ENCODE measurements around the gene NFIX. TPM values are rescaled to one million over a fixed set of nuclear protein-coding genes. Genes with fewer than 3 reads are reported as not detected.
A peak's percentile ranks its signal among the peaks of the same experiment; 100 is the strongest.

The NFIX gene
- total RNA-seq, 1 experiment from 2014 or later, result 144 TPM

DNA sequence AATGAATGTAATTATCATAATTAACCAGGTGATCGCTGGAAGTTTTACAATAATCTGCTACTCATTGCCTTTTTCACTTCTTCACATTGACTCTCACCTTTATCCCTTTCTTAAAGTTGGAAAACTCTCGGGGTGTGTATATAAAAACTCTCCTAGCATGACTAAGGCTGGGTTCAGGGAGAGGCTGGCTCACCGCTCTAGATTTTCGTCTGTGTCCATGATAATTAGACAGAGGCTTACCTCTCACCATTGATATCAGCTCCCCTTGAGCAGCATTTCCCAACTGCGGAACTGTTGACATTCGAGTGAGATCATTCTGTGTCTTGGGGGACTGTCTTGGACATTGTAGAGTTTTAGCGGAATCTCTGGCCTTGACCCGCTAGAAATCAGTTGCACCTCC, 39.4 kb downstream of the NFIX start:
- Histone ChIP-seq H3K27me3 (ENCODE audit: control insufficient read depth, insufficient read depth, low read length) (no peaks in the 10 kb centered on the region), H3K9me3 (ENCODE audit: control insufficient read depth, insufficient read depth, low read depth, low read length) (no peaks in the 10 kb centered on the region), H3K36me3 (ENCODE audit: control insufficient read depth, insufficient read depth, low read length) (no peaks in the 10 kb centered on the region; the same call in 1 of the 2 replicates), H3K4me3 (ENCODE audit: low read depth in 2 of 2, low read length in 2 of 2) (no peak overlapping the region), H3K27ac (ENCODE audit: low read length) (peak overlapping the region; percentile 75), H3K4me1 (ENCODE audit: control insufficient read depth, insufficient read depth, low read length) (peaks cover 99% of the 10 kb centered on the region)
- ChIA-PET CTCF (interaction anchor here (1.6 kb wide), 1 partner anchor 26 kb away, joined by 12 read pairs; no protein-coding TSS in a partner anchor), POLR2A (interaction anchor here (0.6 kb wide), 1 partner anchor 41 kb away, joined by 3 read pairs; no protein-coding TSS in a partner anchor)
- DNase-seq (ENCODE audit: low read depth, low spot score) (no peak), ATAC-seq (no peak)
- intact Hi-C loops (cut with micrococcal nuclease; ENCODE audit: unreplicated experiment) (loop anchor here (10.0 kb wide), 2 partner anchors 50 to 60 kb away; no protein-coding TSS in a partner anchor), in situ Hi-C loops (cut with HindIII; ENCODE audit: low pct_unique_long_range_greater_than_20kb, low sequenced_read_pairs) (no loop called here)
- BruUV-seq (replicated peaks), result no TSS peak
- TF ChIP-seq, protein P1, sequence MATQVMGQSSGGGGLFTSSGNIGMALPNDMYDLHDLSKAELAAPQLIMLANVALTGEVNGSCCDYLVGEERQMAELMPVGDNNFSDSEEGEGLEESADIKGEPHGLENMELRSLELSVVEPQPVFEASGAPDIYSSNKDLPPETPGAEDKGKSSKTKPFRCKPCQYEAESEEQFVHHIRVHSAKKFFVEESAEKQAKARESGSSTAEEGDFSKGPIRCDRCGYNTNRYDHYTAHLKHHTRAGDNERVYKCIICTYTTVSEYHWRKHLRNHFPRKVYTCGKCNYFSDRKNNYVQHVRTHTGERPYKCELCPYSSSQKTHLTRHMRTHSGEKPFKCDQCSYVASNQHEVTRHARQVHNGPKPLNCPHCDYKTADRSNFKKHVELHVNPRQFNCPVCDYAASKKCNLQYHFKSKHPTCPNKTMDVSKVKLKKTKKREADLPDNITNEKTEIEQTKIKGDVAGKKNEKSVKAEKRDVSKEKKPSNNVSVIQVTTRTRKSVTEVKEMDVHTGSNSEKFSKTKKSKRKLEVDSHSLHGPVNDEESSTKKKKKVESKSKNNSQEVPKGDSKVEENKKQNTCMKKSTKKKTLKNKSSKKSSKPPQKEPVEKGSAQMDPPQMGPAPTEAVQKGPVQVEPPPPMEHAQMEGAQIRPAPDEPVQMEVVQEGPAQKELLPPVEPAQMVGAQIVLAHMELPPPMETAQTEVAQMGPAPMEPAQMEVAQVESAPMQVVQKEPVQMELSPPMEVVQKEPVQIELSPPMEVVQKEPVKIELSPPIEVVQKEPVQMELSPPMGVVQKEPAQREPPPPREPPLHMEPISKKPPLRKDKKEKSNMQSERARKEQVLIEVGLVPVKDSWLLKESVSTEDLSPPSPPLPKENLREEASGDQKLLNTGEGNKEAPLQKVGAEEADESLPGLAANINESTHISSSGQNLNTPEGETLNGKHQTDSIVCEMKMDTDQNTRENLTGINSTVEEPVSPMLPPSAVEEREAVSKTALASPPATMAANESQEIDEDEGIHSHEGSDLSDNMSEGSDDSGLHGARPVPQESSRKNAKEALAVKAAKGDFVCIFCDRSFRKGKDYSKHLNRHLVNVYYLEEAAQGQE (IDR thresholded peaks at IDR 0.05; ENCODE audit: insufficient read depth in 1 of 2, low read depth in 2 of 2, low read length in 1 of 2), result no peak
- no peak for TF ChIP-seq CTCF (IDR thresholded peaks at IDR 0.05)
- TF ChIP-seq SIN3A (IDR thresholded peaks at IDR 0.05; ENCODE audit: borderline replicate concordance, insufficient read depth, low read depth, low read length), result no peak

DNA sequence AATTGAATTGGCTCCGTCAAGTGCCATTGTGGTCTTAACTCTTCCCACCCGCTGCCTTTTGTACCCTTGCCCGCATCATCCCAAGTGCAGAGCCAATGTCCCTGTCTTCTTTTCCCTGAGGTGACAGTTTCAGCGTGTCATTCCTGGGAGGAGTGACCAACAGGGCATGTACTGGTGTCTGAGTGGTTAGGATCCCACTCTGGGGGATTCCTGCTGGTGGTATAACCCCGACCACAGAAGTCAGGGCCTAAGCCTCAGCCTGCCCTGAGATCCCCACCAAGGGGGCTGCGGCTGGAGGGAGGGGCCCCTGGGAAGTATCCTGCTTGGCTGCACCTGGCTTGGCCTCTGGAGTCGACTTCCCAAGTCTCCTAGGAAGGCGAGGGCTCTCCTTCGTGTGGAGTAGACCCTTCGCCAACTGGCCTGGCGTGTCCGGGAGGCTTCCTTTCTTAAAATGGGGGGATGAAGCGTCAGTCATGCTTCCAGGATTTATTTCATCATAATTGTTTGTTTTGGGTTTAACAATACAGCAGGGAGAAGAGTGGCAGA, 40.6 kb downstream of the NFIX start:
- Histone ChIP-seq H3K9me3 (ENCODE audit: control insufficient read depth, insufficient read depth, low read depth, low read length) (no peaks in the 10 kb centered on the region), H3K27me3 (ENCODE audit: control insufficient read depth, insufficient read depth, low read length) (no peaks in the 10 kb centered on the region), H3K4me3 (ENCODE audit: low read depth in 2 of 2, low read length in 2 of 2) (no peak overlapping the region), H3K4me1 (ENCODE audit: control insufficient read depth, insufficient read depth, low read length) (peaks cover 100% of the 10 kb centered on the region), H3K36me3 (ENCODE audit: control insufficient read depth, insufficient read depth, low read length) (no peaks in the 10 kb centered on the region; the same call in 1 of the 2 replicates), H3K27ac (ENCODE audit: low read length) (peak overlapping the region; percentile 75)
- ATAC-seq, result no peak
- no TSS peak for BruUV-seq (replicated peaks)
- ChIA-PET POLR2A (no interaction called here), CTCF (no interaction called here)
- TF ChIP-seq, protein P1 (IDR thresholded peaks at IDR 0.05; ENCODE audit: insufficient read depth in 1 of 2, low read depth in 2 of 2, low read length in 1 of 2), result no peak
- no peak for TF ChIP-seq TCF7L2 (IDR thresholded peaks at IDR 0.05; ENCODE audit: low read depth, low read length)
- in situ Hi-C loops (cut with HindIII; ENCODE audit: low pct_unique_long_range_greater_than_20kb, low sequenced_read_pairs), result no loop called here
- DNase-seq (ENCODE audit: low read depth, low spot score), result no peak
- intact Hi-C loops (cut with micrococcal nuclease; ENCODE audit: unreplicated experiment), result loop anchor here (10.0 kb wide), 2 partner anchors 51 to 59 kb away; no protein-coding TSS in a partner anchor

All from Panc1 (cell line).